ENCODE measurements around the gene SDHD.
"Not testable (repeated sequence)": the region's sequence is repeated elsewhere in the genome, so short reads cannot be mapped to it uniquely, and the experiment has no call there.

The SDHD gene

GRCh38 chr11:112057170-112057569 is 29.5 kb upstream of the SDHD start:
- Histone ChIP-seq H3K4me1 (ENCODE audit: control insufficient read depth, insufficient read depth, low read length, poor library complexity, severe bottlenecking) (no peaks in the 10 kb centered on the region), H3K4me3 (ENCODE audit: insufficient read depth, low read depth, low read length, poor library complexity, severe bottlenecking) (no peak overlapping the region), H3K36me3 (ENCODE audit: control insufficient read depth, insufficient read depth, low read length) (peaks cover 25% of the 10 kb centered on the region), H3K27me3 (replicated peaks; ENCODE audit: control insufficient read depth, insufficient read depth, low read length, poor library complexity, severe bottlenecking) (no peaks in the 10 kb centered on the region), H3K9me3 (ENCODE audit: control insufficient read depth, low read length) (no peaks in the 10 kb centered on the region), H3K27ac (ENCODE audit: insufficient read depth, low read length, poor library complexity, severe bottlenecking) (no peak overlapping the region)
- no peak for DNase-seq

GRCh38 chr11:112058103-112058502 is 28.6 kb upstream of the SDHD start:
- no peak for DNase-seq
- Histone ChIP-seq H3K4me3 (ENCODE audit: insufficient read depth, low read depth, low read length, poor library complexity, severe bottlenecking) (no peak overlapping the region), H3K9me3 (ENCODE audit: control insufficient read depth, low read length) (no peaks in the 10 kb centered on the region), H3K4me1 (ENCODE audit: control insufficient read depth, insufficient read depth, low read length, poor library complexity, severe bottlenecking) (no peaks in the 10 kb centered on the region), H3K36me3 (ENCODE audit: control insufficient read depth, insufficient read depth, low read length) (peaks cover 20% of the 10 kb centered on the region), H3K27ac (ENCODE audit: insufficient read depth, low read length, poor library complexity, severe bottlenecking) (no peak overlapping the region), H3K27me3 (replicated peaks; ENCODE audit: control insufficient read depth, insufficient read depth, low read length, poor library complexity, severe bottlenecking) (no peaks in the 10 kb centered on the region)

GRCh38 chr11:112062923-112063322 is 23.8 kb upstream of the SDHD start:
- H3K9me3 ChIP-seq (ENCODE audit: control insufficient read depth, low read length): no peaks in the 10 kb centered on the region
- H3K36me3 ChIP-seq (ENCODE audit: control insufficient read depth, insufficient read depth, low read length): peaks cover 15% of the 10 kb centered on the region
- no peaks in the 10 kb centered on the region for H3K27me3 ChIP-seq (replicated peaks; ENCODE audit: control insufficient read depth, insufficient read depth, low read length, poor library complexity, severe bottlenecking)
- H3K4me1 ChIP-seq (ENCODE audit: control insufficient read depth, insufficient read depth, low read length, poor library complexity, severe bottlenecking): no peaks in the 10 kb centered on the region
- H3K4me3 ChIP-seq (ENCODE audit: insufficient read depth, low read depth, low read length, poor library complexity, severe bottlenecking): no peak overlapping the region
- no peak for DNase-seq
- H3K27ac ChIP-seq (ENCODE audit: insufficient read depth, low read length, poor library complexity, severe bottlenecking): no peak overlapping the region

DNA sequence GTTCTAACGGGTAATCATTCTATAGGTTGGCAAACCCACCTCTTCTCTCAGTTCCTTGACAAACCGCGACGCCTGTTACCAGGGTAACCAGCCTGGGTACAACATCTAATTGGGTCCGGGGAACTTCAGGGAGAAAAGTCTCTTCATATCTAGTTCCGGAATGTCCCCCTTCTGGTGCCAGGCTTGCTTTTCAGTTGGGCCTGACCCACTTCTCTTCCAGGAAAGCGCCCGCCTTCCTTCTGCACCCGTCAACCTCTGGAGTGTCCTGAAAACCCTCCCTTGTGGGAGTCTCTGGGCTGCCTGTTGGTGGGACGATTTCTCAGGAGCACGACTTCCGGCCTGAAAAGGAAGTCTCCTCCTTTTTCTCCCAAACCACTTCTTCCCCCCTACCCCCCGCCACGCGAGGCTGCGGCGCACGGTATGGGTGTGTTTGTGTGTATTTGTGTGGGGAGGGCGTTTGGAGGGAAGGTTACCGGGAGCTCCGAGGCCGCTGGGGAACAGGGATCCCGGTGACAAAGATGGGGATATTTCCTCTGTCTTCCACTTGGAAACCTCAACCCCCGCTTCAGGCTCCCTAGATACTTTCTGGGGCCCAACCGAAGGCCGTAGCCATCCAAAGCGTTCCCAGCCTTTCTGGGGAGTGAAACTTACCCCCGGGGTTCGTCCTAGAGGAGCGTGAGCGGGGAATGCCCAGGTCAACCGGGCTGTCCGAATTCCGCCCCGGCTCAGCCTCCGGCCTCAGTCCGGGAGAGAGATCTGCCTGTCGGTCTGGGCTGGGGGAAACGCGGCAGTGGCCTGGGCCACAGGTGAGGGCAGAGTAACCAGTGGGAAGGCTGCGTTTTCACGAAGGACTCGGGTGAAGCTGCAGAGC is 12.5 kb upstream of the SDHD start, which contains the start of the genes NKAPD1 and PIH1D2:
TSS of gene NKAPD1 (plus strand) at position 359 of the 871 bp plus-strand sequence. CDS start 1,276 bp downstream, outside the sequence.
TSS of gene PIH1D2 (minus strand) at position 77 of the 871 bp plus-strand sequence. CDS start 843 bp downstream, outside the sequence.
- Histone ChIP-seq H3K27me3 (replicated peaks; ENCODE audit: control insufficient read depth, insufficient read depth, low read length, poor library complexity, severe bottlenecking) (no peaks in the 10 kb centered on the region), H3K27ac (ENCODE audit: insufficient read depth, low read length, poor library complexity, severe bottlenecking) (peak within 1 kb of the TSS; percentile 87), H3K9me3 (ENCODE audit: control insufficient read depth, low read length) (no peaks in the 10 kb centered on the region), H3K4me3 (ENCODE audit: insufficient read depth, low read depth, low read length, poor library complexity, severe bottlenecking) (peak within 1 kb of the TSS; percentile 90), H3K4me1 (ENCODE audit: control insufficient read depth, insufficient read depth, low read length, poor library complexity, severe bottlenecking) (peaks cover 7% of the 10 kb centered on the region), H3K36me3 (ENCODE audit: control insufficient read depth, insufficient read depth, low read length) (peaks cover 22% of the 10 kb centered on the region)
- DNase-seq: peak; percentile 69 to 74 (median 69)

DNA sequence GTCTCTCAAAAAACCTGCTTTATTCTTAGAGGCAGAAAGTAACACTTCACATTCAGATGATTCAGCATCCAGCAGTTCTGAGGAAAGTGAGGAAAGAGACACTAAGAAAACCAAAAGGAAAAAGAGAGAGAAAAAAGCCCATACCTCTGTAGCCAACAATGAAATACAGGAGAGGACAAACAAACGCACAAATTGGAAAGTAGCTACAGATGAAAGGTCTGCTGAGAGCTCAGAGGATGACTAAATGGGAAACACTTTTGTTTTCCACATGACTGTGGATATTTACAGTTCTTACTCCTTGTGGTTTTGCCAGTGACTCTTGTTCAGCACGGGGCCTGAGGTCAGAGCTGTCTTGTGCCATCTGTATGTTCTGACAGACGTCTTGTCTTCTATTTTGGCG is 3.9 kb upstream of the SDHD start:
- Histone ChIP-seq H3K4me3 (ENCODE audit: insufficient read depth, low read depth, low read length, poor library complexity, severe bottlenecking) (no peak overlapping the region), H3K27me3 (replicated peaks; ENCODE audit: control insufficient read depth, insufficient read depth, low read length, poor library complexity, severe bottlenecking) (no peaks in the 10 kb centered on the region), H3K9me3 (ENCODE audit: control insufficient read depth, low read length) (no peaks in the 10 kb centered on the region), H3K27ac (ENCODE audit: insufficient read depth, low read length, poor library complexity, severe bottlenecking) (no peak overlapping the region), H3K4me1 (ENCODE audit: control insufficient read depth, insufficient read depth, low read length, poor library complexity, severe bottlenecking) (peaks cover 16% of the 10 kb centered on the region), H3K36me3 (ENCODE audit: control insufficient read depth, insufficient read depth, low read length) (peaks cover 56% of the 10 kb centered on the region)
- no peak for DNase-seq

- Histone ChIP-seq H3K4me3 (ENCODE audit: insufficient read depth, low read depth, low read length, poor library complexity, severe bottlenecking) (peak overlapping the region; percentile 82), H3K9me3 (ENCODE audit: control insufficient read depth, low read length) (no peaks in the 10 kb centered on the region), H3K4me1 (ENCODE audit: control insufficient read depth, insufficient read depth, low read length, poor library complexity, severe bottlenecking) (peaks cover 23% of the 10 kb centered on the region), H3K36me3 (ENCODE audit: control insufficient read depth, insufficient read depth, low read length) (peaks cover 48% of the 10 kb centered on the region), H3K27ac (ENCODE audit: insufficient read depth, low read length, poor library complexity, severe bottlenecking) (peak overlapping the region; percentile 74), H3K27me3 (replicated peaks; ENCODE audit: control insufficient read depth, insufficient read depth, low read length, poor library complexity, severe bottlenecking) (no peaks in the 10 kb centered on the region)
- peak in 2 of 3 donors; percentile 2 to 5 for DNase-seq
Observed at GRCh38 chr11:112085822-112086421, 751 bp upstream of the SDHD start.

GRCh38 chr11:112087212-112087611 is 539 bp downstream of the SDHD start:
- H3K4me1 ChIP-seq (ENCODE audit: control insufficient read depth, insufficient read depth, low read length, poor library complexity, severe bottlenecking): peaks cover 23% of the 10 kb centered on the region
- no peaks in the 10 kb centered on the region for H3K27me3 ChIP-seq (replicated peaks; ENCODE audit: control insufficient read depth, insufficient read depth, low read length, poor library complexity, severe bottlenecking)
- peak overlapping the region; percentile 82 for H3K4me3 ChIP-seq (ENCODE audit: insufficient read depth, low read depth, low read length, poor library complexity, severe bottlenecking)
- H3K9me3 ChIP-seq (ENCODE audit: control insufficient read depth, low read length): no peaks in the 10 kb centered on the region
- peaks cover 45% of the 10 kb centered on the region for H3K36me3 ChIP-seq (ENCODE audit: control insufficient read depth, insufficient read depth, low read length)
- peak overlapping the region; percentile 74 for H3K27ac ChIP-seq (ENCODE audit: insufficient read depth, low read length, poor library complexity, severe bottlenecking)
- DNase-seq: no peak

- not testable (repeated sequence) for H3K4me3 ChIP-seq (ENCODE audit: insufficient read depth, low read depth, low read length, poor library complexity, severe bottlenecking); DNase-seq; H3K4me1 ChIP-seq (ENCODE audit: control insufficient read depth, insufficient read depth, low read length, poor library complexity, severe bottlenecking); H3K27ac ChIP-seq (ENCODE audit: insufficient read depth, low read length, poor library complexity, severe bottlenecking); H3K9me3 ChIP-seq (ENCODE audit: control insufficient read depth, low read length); H3K27me3 ChIP-seq (replicated peaks; ENCODE audit: control insufficient read depth, insufficient read depth, low read length, poor library complexity, severe bottlenecking)
- H3K36me3 ChIP-seq (ENCODE audit: control insufficient read depth, insufficient read depth, low read length): peaks cover 33% of the 10 kb centered on the region
Observed at GRCh38 chr11:112095302-112095701, 8.6 kb downstream of the SDHD start.

DNA sequence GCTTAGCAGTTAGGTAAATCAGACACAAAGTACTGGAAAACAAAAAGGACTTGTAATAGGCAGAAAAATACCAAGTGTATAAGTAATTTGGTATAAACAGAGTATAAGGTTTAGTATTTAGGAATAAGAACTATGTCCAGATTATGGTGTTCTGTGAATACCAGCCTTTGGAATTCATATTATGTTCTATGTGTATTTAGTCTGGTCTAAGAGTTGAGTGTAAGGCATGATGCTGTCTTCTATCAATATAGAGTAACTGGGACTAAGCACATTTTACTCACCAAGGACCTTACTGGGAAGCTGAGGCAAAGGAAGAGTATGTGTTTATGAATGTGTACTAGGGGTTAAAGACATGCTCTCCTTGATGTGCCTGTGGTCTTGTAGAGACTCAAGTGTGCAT is 9.5 kb downstream of the SDHD start:
- H3K4me3 ChIP-seq (ENCODE audit: insufficient read depth, low read depth, low read length, poor library complexity, severe bottlenecking): no peak overlapping the region
- DNase-seq: no peak
- no peaks in the 10 kb centered on the region for H3K9me3 ChIP-seq (ENCODE audit: control insufficient read depth, low read length)
- no peak overlapping the region for H3K27ac ChIP-seq (ENCODE audit: insufficient read depth, low read length, poor library complexity, severe bottlenecking)
- no peaks in the 10 kb centered on the region for H3K27me3 ChIP-seq (replicated peaks; ENCODE audit: control insufficient read depth, insufficient read depth, low read length, poor library complexity, severe bottlenecking)
- H3K4me1 ChIP-seq (ENCODE audit: control insufficient read depth, insufficient read depth, low read length, poor library complexity, severe bottlenecking): no peaks in the 10 kb centered on the region
- peaks cover 27% of the 10 kb centered on the region for H3K36me3 ChIP-seq (ENCODE audit: control insufficient read depth, insufficient read depth, low read length)

All from effector memory CD4-positive, alpha-beta T cell (primary cell).